HTR-8/SVneo (cell line): Measurements from ENCODE around the gene TWF2.

Experiments
- DNase-seq: peaks from one replicate; pipeline ENCODE4 v3.0.0; 2011; ENCODE audit warnings: low spot score, mixed read lengths; ENCODE audit not compliant: insufficient read length
- FAIRE-seq: peaks from 2 replicates; lab custom pipeline; 2011; peaks lifted over from hg19 to GRCh38; lab: Jason Lieb, UNC

TWF2 gene

DNA sequence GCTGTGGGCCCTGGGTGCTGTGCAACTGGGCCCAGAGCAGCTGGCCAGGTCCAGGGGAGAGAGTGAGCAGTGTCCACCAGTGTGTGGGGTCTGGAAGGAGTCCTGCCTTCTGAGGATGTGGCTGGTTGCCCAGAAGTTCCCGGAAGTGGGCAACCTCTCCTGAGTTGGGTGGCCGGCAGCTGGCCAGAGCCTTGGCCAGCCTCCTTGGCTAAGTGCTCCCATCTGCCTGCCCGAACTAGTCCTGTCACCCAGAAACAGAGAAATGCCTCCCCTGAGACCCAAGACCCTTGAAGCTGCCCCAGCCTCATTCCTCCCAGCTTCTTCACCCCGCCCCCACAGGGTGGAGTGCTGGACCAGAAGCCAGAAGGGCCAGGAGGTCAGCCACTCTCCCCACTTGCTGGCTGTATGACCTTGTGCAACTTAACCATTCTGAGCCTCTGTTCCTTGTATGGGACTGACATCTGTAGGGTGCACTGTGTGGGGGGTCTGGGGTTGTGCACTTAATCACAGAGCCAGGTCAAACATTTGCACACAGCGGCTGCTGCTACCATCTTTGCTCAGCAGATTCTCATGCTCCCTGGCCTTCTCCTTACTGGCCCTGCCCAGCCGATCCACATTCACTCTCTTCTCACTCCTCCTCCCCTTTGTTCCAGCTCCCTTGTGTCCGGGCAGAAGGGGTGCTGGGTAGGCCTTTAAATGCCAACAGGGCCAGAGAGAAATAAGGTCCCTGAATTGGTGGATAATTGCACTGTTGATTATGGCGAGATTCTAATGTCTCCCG lies 48.5 kb downstream of the TWF2 start:
- no peak for FAIRE-seq
- no peak for DNase-seq

DNA sequence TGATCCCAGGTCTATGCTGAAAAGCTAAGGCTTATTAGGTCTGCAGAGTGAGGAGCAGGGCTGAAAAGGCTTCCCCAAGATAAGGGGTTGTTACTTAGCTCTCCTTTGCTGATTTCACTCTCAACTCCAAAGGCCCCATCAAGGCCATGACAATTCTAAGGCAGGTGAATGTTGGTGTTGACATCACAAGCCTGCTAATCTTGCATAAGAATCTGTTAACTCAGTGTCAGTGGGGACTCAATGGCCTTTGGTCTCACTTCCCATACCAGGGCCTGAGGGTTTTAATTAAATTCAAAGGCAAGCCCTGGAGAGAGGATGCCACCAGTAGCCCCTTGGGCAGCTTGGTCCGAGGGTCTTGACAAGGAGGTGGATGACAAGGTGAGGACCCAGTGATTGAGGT lies 50.4 kb downstream of the TWF2 start:
- no peak for DNase-seq
- FAIRE-seq = no peak

DNA sequence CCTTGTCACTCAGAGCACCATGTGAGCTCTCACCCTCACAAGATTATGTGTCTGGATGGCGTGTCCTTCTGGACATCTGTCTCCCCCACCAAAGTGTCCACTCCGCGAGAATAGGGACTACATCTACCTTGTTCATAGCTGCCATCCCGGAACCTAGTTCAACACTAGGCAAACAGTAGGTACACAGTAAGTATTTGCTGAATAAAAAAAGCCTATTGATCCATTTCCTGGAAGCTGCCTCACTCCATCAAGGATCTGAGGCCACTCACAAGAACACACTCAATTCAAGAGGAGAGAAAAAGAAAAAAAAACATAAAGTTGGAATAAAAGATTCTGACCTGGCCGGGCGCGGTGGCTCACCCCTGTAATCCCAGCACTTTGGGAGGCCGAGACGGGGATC lies 52.2 kb downstream of the TWF2 start:
- DNase-seq (no peak), FAIRE-seq (no peak)

DNA sequence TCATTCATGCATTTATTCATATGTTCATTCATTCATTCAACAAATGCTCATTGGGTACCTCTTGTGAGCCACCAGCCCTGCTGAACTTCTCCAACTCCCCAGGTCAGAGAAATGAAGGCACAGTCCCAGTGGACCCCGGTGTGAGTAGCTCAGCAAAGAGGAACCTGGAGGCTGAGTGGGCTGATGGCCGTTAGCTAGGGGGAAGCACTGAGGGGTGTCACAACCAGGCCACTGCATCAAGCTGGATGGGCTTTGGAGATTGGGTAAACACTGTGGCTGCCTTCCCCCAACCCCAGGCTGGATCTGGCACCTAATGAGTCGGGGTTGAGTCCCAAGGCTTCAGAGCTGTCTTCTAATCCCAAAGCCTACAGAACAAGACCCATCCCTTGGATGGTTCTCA lies 53.1 kb downstream of the TWF2 start:
- DNase-seq (no peak), FAIRE-seq (no peak)

DNA sequence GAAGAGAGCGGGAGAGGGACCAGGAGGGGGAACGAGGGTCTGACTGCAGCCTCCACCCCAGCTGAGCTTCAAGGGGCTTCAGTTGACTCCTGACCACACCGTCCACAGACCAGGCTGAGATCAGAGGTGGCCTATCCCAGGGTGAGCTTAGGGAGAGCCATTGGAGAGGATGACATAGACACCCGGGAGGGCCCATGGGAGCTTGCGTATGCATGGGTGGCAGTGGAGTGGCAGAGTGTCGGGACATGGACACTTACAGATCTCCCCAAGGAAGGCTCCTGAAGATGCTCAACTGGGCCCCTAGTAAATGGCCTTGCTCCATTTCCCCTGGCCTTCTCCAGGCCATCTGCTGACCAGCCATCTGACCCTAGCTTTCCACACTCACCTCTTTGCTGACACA lies 53.6 kb downstream of the TWF2 start:
- DNase-seq (no peak), FAIRE-seq (no peak)

DNA sequence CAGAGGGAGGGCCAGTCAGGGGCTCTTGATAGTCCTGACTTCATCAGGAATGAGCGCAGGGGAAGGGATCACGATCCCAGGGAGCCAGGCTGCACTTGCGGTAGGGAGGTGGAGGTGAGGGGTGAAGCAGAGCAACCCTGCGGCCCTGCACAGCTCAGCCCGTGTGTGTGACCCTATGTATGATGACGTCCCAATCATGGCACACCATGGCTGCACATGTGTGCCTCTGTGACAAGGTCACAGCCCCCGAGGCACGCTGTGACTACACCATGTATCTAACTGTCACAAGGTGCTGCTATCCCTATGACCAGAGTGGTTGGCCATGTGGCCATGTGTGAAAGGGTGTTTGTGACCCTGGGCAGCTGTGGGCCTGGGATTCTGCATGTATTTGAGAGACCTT lies 54.3 kb downstream of the TWF2 start:
- FAIRE-seq (peak; percentile 28), DNase-seq (no peak)

DNA sequence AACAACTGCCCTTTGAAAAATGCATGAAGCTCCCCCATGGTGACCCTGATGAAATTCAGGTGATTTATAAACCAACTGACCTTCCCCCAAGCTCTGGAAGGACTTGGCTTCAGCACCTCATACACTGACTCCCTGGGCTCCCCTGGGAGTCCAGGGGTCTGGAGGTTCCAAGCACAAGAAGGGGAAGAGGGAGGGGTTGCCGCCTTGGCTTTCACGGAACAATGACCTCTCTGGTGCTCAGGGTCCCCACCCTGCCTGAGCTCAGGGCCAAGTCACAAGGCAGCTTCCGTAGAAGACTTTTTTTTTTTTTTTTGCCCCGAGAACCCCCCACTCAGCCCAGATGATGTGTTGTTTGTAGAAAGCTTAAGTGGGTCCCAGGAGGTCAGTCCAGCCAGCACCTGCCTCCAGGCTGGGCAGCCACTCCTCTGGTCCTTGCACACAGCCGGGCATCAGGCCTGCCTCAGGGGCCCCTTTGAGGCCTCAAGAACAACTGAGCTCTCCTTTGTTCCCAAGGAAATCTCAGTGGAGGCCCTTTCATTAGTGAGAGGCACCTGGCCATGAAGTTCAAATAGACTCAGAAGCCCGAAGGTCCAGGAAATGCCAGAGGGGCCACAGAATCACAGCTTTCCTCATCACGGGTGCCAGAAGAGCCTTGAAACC lies 55.0 kb downstream of the TWF2 start:
- no peak for DNase-seq
- no peak for FAIRE-seq

DNA sequence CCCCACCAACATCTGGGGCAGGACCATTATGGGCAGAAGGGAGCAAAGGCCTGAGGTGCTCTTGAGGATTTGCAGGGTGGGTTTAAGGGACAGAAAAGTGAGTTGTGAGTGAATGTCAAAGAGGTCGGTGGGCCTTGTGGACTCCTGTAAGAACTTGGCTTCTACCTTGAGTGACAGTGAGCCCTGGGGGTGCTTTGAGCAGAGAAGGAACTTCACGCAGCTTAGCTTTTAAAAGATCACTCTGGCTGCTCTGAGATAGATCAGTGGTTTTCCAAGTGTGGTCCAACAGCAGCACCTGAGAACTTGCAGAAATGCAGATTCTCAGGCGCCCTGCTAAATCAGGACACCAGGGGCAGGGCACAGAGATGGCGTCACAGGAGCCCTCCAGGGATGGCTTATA lies 56.3 kb downstream of the TWF2 start:
- DNase-seq (no peak), FAIRE-seq (no peak)

DNA sequence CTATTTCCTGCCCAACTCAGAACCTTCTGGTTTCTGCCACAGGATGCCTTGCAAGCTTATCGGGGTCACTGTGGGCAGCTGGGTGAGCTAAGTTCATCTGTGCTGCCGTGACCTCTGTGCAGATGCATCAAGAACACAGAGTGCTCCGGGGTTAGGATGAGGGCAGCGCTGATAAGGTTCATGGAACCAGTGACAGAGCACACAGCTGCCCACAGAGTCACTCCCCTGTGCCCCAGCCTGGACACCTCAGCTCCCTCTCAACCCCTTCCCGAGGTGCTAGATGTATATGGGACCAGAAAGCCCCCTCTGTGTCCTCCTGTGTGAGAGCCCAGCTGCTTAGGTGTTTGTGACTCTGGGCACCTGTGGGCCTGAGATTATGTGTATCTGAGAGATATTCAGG lies 56.8 kb downstream of the TWF2 start:
- FAIRE-seq (no peak), DNase-seq (no peak)

DNA sequence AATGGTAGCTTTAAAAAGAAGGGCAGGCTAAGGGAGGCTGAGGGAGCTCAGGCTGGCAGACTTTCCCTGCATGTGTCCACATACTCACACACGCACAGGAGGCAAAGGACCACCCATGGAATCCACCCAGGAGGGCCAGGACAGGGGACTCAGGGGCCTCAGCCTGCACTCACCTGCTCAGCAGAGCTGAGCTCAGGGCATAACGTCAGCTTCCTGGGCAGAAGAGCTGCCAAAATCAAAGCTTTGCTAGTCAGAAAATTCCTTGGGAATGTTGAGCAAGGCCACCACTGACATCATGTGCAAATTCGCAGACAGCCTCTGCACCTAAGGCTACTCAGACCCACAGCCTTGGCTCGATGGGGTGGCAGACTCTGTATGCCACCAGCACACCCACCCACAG lies 57.4 kb downstream of the TWF2 start:
- DNase-seq (no peak), FAIRE-seq (no peak)
